Posterior vena cava (tissue), 2 donors: ENCODE measurements around the gene STXBP6. TPM values are rescaled to one million over a fixed set of nuclear protein-coding genes. Genes with fewer than 3 reads are reported as not detected.

Source experiments
- DNase-seq: peaks from one replicate; pipeline ENCODE4 v3.0.0-alpha.2; 2020; ENCODE audit warnings: low spot score
- intact Hi-C, 2 donors: fragments of 100-400 bp; cut with DNase I; formaldehyde crosslinking; loops; one replicate each; pipeline versions ENCODE4 v1.14.1 to v1.14.2; 2022 to 2023
- total RNA-seq, 2 donors: library from RNA; stranded (reverse); fragmentation: NEBNext Ultra II Directional; extraction: Animal tissue kit (Norgen Biotek cat#: 25700); gene quantifications; one replicate each; pipeline ENCODE4 v1.2.1, GENCODE V29; 2021
- donor health status: DM: yes; HTN: yes; CAD: no.
- donor health status: DM: yes; HTN: yes; CAD: no.

Gene STXBP6
- total RNA-seq, 2 donors from 2014 or later: 8.9 to 14.9 TPM

GRCh38 chr14:24995016-24995415 is 54.9 kb downstream of the STXBP6 start:
- intact Hi-C loops: no loop called here

DNA sequence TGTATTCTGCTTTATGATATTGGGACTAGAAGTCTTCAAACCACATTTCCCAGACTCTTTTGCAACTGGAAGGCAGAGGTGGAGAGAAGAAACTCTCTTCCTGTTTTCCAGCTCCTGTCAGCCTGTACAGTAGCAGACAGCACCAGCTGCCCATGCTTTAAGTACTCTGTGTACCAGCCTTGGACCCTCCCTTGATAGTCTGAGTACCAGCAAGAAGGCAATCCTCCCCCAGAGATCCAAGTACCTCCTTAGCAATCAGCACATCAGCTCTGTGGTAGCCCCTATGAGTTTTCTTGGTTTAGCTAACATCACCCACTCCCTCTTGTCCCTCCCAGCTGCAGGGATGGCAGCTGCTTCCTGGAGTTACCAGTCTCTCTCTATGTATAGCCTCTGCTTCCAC is 56.3 kb downstream of the STXBP6 start:
- DNase-seq: no peak
- intact Hi-C loops: no loop called here

More at GRCh38 chr14:24995016-24995415, 54.9 kb downstream of the STXBP6 start:
- DNase-seq: no peak

- no peak for DNase-seq
- intact Hi-C loops: no loop called here
Observed at GRCh38 chr14:24992624-24993360, 57.2 kb downstream of the STXBP6 start.

DNA sequence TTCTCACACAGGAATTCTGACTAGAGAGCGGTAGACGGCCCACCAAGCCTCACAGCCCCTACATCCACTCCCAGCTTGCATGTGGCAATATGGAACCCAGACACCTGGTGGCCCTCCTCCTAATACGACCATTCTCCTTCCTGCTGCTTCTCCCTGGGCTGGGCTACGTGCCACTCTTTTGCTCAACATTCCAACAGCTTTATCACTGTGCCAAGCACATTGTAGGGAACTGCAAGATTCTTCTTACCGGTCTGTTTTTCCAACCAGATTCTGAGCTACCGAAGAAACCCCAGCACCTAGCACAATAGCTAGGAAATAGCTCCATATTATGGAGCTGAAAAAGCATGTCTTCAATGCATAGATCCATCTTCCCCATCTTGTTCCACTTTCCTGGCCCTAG is 58.1 kb downstream of the STXBP6 start:
- intact Hi-C loops: no loop called here
- DNase-seq: no peak

DNA sequence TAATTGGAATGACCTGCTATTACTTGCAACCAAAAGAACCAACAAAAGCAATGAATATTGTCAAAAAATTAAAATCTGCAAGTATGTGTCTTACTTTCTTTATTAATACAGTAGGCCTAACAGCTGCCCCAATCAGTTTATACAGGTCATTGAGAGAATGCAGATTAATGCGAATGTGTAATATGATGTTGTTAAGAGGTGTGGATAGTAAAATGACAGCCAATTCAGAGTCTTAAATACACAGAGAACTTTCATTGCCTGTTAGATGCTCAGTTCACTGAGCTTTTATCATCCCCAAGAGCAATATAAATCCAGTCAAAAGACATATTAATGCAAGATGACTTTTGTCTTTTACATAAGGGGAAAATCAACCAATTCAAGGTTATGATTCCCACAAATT is 58.7 kb downstream of the STXBP6 start:
- intact Hi-C loops: no loop called here
- DNase-seq: no peak

GRCh38 chr14:24990773-24991172 is 59.2 kb downstream of the STXBP6 start:
- no peak for DNase-seq
- intact Hi-C loops: no loop called here

DNA sequence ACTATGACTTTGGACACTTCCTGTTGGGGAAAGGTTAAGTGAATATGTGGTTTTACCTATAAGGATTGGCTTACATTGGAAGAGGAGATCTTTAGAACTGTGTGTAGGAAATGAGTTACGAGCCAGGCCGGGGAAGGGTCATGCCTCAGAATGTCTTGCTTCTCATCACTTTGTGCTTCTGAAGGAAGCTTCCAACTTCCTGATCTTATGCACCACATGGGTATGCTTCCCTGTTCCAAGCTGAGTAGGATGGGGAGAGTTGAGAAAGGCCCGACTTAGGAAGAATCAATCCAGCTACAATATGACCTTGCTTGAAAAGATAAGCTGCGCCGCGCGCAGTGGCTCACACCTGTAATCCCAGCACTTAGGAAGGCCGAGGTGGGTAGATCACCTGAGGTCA is 59.9 kb downstream of the STXBP6 start:
- intact Hi-C loops: no loop called here
- DNase-seq: no peak

- no peak for DNase-seq
- intact Hi-C loops: no loop called here
Observed at GRCh38 chr14:24988760-24989159, 61.2 kb downstream of the STXBP6 start.

GRCh38 chr14:24986206-24986893 is 63.6 kb downstream of the STXBP6 start:
- intact Hi-C loops: no loop called here
- DNase-seq: no peak

- intact Hi-C loops: no loop called here
- DNase-seq: no peak
Observed at GRCh38 chr14:24984846-24985589, 64.9 kb downstream of the STXBP6 start.

- intact Hi-C loops: no loop called here
Observed at GRCh38 chr14:24982472-24983155, 67.3 kb downstream of the STXBP6 start.

GRCh38 chr14:24979725-24980239 is 70.2 kb downstream of the STXBP6 start:
- no peak for DNase-seq
- intact Hi-C loops: loop anchor here in 1 of 2 donors (10.0 kb wide), 1 partner anchor 165 kb away; no protein-coding TSS in a partner anchor

More at GRCh38 chr14:24982472-24983155, 67.3 kb downstream of the STXBP6 start:
- DNase-seq: no peak

GRCh38 chr14:24978862-24979724 is 70.9 kb downstream of the STXBP6 start:
- intact Hi-C loops: loop anchor here in 1 of 2 donors (10.0 kb wide), 1 partner anchor 164 kb away; no protein-coding TSS in a partner anchor
- DNase-seq: no peak

DNA sequence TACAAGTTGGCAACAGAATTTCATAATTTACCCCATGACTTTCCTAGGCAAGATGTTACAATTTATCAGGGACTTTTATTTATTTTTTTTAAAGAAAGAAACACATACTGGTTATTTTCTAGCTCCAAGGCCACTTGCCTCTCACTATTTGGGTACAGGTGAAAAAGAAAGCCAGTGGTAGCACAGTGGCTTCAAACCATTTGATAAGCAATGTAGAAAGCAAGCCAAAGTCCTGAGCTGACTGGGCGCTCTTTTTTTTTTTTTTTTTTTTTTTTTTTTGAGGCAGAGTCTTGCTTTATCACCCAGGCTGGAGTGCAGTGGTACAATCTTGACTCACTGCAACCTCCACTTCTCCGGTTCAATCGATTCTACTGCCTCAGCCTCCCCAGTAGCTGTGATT is 73.3 kb downstream of the STXBP6 start:
- no peak for DNase-seq
- intact Hi-C loops: loop anchor here in 1 of 2 donors (10.0 kb wide), 1 partner anchor 162 kb away; no protein-coding TSS in a partner anchor

- intact Hi-C loops: loop anchor here in 1 of 2 donors (10.0 kb wide), 1 partner anchor 161 kb away; no protein-coding TSS in a partner anchor
- DNase-seq: no peak
Observed at GRCh38 chr14:24975393-24975792, 74.6 kb downstream of the STXBP6 start.

GRCh38 chr14:24974591-24975374 is 75.2 kb downstream of the STXBP6 start:
- intact Hi-C loops: loop anchor here in 1 of 2 donors (10.0 kb wide), 1 partner anchor 160 kb away; no protein-coding TSS in a partner anchor
- no peak for DNase-seq

GRCh38 chr14:24972844-24973243 is 77.1 kb downstream of the STXBP6 start:
- intact Hi-C loops: loop anchor here in 1 of 2 donors (10.0 kb wide), 1 partner anchor 158 kb away; no protein-coding TSS in a partner anchor
- no peak for DNase-seq
